ENCODE data around the gene TM2D3. TPM values are rescaled to one million over a fixed set of nuclear protein-coding genes. Genes with fewer than 3 reads are reported as not detected.

Gene TM2D3
- total and polyA plus RNA-seq, 4 donors: 22.0 to 44.1 (median 37.9) TPM

DNA sequence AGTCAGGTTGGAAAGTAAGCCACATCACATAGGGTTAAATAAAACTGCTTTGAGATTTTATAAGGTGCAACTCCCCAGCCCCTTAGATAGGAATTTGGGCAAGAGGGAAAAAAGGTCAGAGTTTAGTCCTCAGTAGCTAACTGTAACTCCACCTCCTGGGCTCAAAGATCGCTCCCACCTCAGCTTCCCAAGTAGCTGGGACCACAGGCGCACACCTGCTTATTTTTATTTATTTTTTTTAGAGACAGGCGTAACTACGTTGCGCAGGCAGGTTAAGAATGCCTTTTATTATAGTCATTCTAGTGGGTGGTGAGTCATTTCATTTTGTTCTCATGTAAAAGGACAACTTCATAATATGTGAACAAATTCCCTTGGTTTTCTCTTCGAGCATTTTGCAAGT is 14.7 kb downstream of the TM2D3 start (continued):
- TF ChIP-seq, protein P1, sequence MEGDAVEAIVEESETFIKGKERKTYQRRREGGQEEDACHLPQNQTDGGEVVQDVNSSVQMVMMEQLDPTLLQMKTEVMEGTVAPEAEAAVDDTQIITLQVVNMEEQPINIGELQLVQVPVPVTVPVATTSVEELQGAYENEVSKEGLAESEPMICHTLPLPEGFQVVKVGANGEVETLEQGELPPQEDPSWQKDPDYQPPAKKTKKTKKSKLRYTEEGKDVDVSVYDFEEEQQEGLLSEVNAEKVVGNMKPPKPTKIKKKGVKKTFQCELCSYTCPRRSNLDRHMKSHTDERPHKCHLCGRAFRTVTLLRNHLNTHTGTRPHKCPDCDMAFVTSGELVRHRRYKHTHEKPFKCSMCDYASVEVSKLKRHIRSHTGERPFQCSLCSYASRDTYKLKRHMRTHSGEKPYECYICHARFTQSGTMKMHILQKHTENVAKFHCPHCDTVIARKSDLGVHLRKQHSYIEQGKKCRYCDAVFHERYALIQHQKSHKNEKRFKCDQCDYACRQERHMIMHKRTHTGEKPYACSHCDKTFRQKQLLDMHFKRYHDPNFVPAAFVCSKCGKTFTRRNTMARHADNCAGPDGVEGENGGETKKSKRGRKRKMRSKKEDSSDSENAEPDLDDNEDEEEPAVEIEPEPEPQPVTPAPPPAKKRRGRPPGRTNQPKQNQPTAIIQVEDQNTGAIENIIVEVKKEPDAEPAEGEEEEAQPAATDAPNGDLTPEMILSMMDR (IDR thresholded peaks at IDR 0.05; ENCODE audit: low read depth, low read length, missing input control): no peak
- TF ChIP-seq HNF4G (IDR thresholded peaks at IDR 0.05): no peak
- no peak for TF ChIP-seq SP1 (IDR thresholded peaks at IDR 0.05)
- TF ChIP-seq NR2F2 (IDR thresholded peaks at IDR 0.05): no peak

DNA sequence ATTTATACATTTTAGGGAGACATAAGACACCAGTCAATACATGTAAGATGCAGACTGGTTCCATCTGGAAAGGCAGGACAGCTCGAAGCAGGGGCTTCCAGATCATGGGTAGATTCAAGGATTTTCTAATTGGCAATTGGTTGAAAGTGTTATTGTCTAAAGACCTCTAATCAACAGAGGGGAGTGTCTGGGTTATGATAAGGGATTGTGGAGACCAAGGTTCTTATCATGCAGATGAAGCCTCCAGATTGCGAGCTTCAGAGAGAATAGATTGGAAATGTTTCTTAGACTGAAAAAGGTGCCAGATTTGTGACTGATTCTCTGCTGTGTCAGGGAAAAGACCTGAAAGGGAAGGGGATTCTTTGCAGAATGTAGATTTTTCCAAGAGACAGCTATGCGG is 15.1 kb downstream of the TM2D3 start:
- 86% methylated on average over 3 of the region's 3 CpGs for WGBS
- peaks cover 0 to 14% (median 2%) of the 10 kb centered on the region in 4 donors for H3K4me1 ChIP-seq (ENCODE audit: control insufficient read depth in 4 of 4, insufficient read depth in 4 of 4, low read length in 3 of 4)
- no peaks in the 10 kb centered on the region for H3K27me3 ChIP-seq (ENCODE audit: control insufficient read depth in 4 of 4, insufficient read depth in 4 of 4, low read length in 3 of 4)
- H3K9me3 ChIP-seq (ENCODE audit: control insufficient read depth in 4 of 4, low read length in 3 of 4): no peaks in the 10 kb centered on the region
- no peak for DNase-seq (ENCODE audit: low spot score)
- no peak for TF ChIP-seq HNF4G (IDR thresholded peaks at IDR 0.05)
- TF ChIP-seq GABPA (IDR thresholded peaks at IDR 0.05 in 1 of 2, conservative IDR thresholded peaks at IDR 0.05 in 1 of 2): no peak
- no peak for TF ChIP-seq RXRA (IDR thresholded peaks at IDR 0.05)
- no peak for TF ChIP-seq SP1 (IDR thresholded peaks at IDR 0.05)
- TF ChIP-seq RAD21 (IDR thresholded peaks at IDR 0.05): no peak
- TF ChIP-seq, protein P1 (IDR thresholded peaks at IDR 0.05; ENCODE audit: low read depth, low read length, missing input control): no peak
- TF ChIP-seq, protein P2, sequence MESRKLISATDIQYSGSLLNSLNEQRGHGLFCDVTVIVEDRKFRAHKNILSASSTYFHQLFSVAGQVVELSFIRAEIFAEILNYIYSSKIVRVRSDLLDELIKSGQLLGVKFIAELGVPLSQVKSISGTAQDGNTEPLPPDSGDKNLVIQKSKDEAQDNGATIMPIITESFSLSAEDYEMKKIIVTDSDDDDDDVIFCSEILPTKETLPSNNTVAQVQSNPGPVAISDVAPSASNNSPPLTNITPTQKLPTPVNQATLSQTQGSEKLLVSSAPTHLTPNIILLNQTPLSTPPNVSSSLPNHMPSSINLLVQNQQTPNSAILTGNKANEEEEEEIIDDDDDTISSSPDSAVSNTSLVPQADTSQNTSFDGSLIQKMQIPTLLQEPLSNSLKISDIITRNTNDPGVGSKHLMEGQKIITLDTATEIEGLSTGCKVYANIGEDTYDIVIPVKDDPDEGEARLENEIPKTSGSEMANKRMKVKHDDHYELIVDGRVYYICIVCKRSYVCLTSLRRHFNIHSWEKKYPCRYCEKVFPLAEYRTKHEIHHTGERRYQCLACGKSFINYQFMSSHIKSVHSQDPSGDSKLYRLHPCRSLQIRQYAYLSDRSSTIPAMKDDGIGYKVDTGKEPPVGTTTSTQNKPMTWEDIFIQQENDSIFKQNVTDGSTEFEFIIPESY (IDR thresholded peaks at IDR 0.05): no peak
- no peak for TF ChIP-seq TAF1 (conservative IDR thresholded peaks at IDR 0.05)
- TF ChIP-seq HNF4A (conservative IDR thresholded peaks at IDR 0.05): no peak
- TF ChIP-seq YY1 (IDR thresholded peaks at IDR 0.05): no peak
- no peak for TF ChIP-seq EGR1 (IDR thresholded peaks at IDR 0.05; ENCODE audit: low read depth in 2 of 2)
- no peak for TF ChIP-seq JUND (IDR thresholded peaks at IDR 0.05)
- no peak for TF ChIP-seq FOXA2 (IDR thresholded peaks at IDR 0.05)
- TF ChIP-seq, protein P3, sequence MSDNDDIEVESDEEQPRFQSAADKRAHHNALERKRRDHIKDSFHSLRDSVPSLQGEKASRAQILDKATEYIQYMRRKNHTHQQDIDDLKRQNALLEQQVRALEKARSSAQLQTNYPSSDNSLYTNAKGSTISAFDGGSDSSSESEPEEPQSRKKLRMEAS (IDR thresholded peaks at IDR 0.05): no peak
- TF ChIP-seq, protein P4, sequence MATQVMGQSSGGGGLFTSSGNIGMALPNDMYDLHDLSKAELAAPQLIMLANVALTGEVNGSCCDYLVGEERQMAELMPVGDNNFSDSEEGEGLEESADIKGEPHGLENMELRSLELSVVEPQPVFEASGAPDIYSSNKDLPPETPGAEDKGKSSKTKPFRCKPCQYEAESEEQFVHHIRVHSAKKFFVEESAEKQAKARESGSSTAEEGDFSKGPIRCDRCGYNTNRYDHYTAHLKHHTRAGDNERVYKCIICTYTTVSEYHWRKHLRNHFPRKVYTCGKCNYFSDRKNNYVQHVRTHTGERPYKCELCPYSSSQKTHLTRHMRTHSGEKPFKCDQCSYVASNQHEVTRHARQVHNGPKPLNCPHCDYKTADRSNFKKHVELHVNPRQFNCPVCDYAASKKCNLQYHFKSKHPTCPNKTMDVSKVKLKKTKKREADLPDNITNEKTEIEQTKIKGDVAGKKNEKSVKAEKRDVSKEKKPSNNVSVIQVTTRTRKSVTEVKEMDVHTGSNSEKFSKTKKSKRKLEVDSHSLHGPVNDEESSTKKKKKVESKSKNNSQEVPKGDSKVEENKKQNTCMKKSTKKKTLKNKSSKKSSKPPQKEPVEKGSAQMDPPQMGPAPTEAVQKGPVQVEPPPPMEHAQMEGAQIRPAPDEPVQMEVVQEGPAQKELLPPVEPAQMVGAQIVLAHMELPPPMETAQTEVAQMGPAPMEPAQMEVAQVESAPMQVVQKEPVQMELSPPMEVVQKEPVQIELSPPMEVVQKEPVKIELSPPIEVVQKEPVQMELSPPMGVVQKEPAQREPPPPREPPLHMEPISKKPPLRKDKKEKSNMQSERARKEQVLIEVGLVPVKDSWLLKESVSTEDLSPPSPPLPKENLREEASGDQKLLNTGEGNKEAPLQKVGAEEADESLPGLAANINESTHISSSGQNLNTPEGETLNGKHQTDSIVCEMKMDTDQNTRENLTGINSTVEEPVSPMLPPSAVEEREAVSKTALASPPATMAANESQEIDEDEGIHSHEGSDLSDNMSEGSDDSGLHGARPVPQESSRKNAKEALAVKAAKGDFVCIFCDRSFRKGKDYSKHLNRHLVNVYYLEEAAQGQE (IDR thresholded peaks at IDR 0.05): no peak
- TF ChIP-seq FOXA1 (IDR thresholded peaks at IDR 0.05): no peak
- TF ChIP-seq, protein P5, sequence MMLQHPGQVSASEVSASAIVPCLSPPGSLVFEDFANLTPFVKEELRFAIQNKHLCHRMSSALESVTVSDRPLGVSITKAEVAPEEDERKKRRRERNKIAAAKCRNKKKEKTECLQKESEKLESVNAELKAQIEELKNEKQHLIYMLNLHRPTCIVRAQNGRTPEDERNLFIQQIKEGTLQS (IDR thresholded peaks at IDR 0.05): no peak
- H3K9ac ChIP-seq (ENCODE audit: low read depth in 1 of 2, low read length in 2 of 2): no peak overlapping the region
- H3K27ac ChIP-seq (ENCODE audit: low read depth in 1 of 2, low read length in 2 of 2): no peak overlapping the region
- no peak overlapping the region for H3K4me3 ChIP-seq (ENCODE audit: low read depth in 1 of 3, low read length in 3 of 3)
- peaks cover 2 to 15% (median 3%) of the 10 kb centered on the region in 4 donors for H3K36me3 ChIP-seq (ENCODE audit: control insufficient read depth in 4 of 4, insufficient read depth in 3 of 4, low read depth in 1 of 4, low read length in 3 of 4)
